Stomach smooth muscle (tissue), 2 donors: ENCODE results near the gene FOXRED2.
A peak's percentile ranks its signal among the peaks of the same experiment; 100 is the strongest.

Experiments
- H3K27ac ChIP-seq: one replicate; pipeline ENCODE4 v1.7.0; 2013; ENCODE audit warnings: mild to moderate bottlenecking, low read length, inconsistent platforms
- H3K27me3 ChIP-seq, 2 donors: one replicate each; pipeline ENCODE4 v1.7.0; 2013; ENCODE audit warnings: low read length in 2 of 2; ENCODE audit not compliant: insufficient read depth in 2 of 2, control insufficient read depth in 1 of 2
- H3K36me3 ChIP-seq, 2 donors: one replicate each; pipeline ENCODE4 v1.7.0; 2013; ENCODE audit warnings: low read length in 2 of 2; ENCODE audit not compliant: control insufficient read depth in 2 of 2, insufficient read depth in 2 of 2
- H3K4me1 ChIP-seq: one replicate; pipeline ENCODE4 v1.7.0; 2013; ENCODE audit warnings: low read length; ENCODE audit not compliant: control insufficient read depth, insufficient read depth
- H3K4me3 ChIP-seq, 2 donors: one replicate each; pipeline ENCODE4 v1.7.0; 2013; ENCODE audit warnings: low read length in 2 of 2
- H3K9ac ChIP-seq, 2 donors: one replicate each; pipeline ENCODE4 v1.7.0; 2013; ENCODE audit warnings: low read length in 2 of 2, mild to moderate bottlenecking in 1 of 2
- H3K9me3 ChIP-seq, 2 donors: one replicate each; pipeline ENCODE4 v1.7.0; 2013; ENCODE audit warnings: low read length in 2 of 2; ENCODE audit not compliant: control insufficient read depth in 2 of 2
- donor health status: healthy.
- donor health status: Pancreatic carcinoma.

FOXRED2 gene

GRCh38 chr22:36514766-36515165 is 7.9 kb upstream of the FOXRED2 start:
- no peaks in the 10 kb centered on the region for H3K27me3 ChIP-seq
- H3K27ac ChIP-seq, result no peak overlapping the region
- no peak overlapping the region for H3K9ac ChIP-seq
- H3K4me1 ChIP-seq, result no peaks in the 10 kb centered on the region
- H3K4me3 ChIP-seq, result no peak overlapping the region
- H3K9me3 ChIP-seq, result no peaks in the 10 kb centered on the region
- H3K36me3 ChIP-seq, result peaks cover 71 to 78% of the 10 kb centered on the region in 2 donors

- Histone ChIP-seq H3K27me3 (no peaks in the 10 kb centered on the region), H3K36me3 (peaks cover 54 to 63% of the 10 kb centered on the region in 2 donors)
These were observed 6.2 kb upstream of the FOXRED2 start for GRCh38 chr22:36512991-36513390.

GRCh38 chr22:36512333-36512732 is 5.5 kb upstream of the FOXRED2 start:
- no peak overlapping the region for H3K27ac ChIP-seq
- H3K9me3 ChIP-seq, result no peaks in the 10 kb centered on the region
- H3K27me3 ChIP-seq, result no peaks in the 10 kb centered on the region
- H3K36me3 ChIP-seq, result peaks cover 50 to 57% of the 10 kb centered on the region in 2 donors
- H3K4me3 ChIP-seq, result no peak overlapping the region
- H3K4me1 ChIP-seq, result peaks cover 5% of the 10 kb centered on the region
- H3K9ac ChIP-seq, result no peak overlapping the region

More at GRCh38 chr22:36512991-36513390, 6.2 kb upstream of the FOXRED2 start:
- Histone ChIP-seq H3K9ac (no peak overlapping the region), H3K4me1 (no peaks in the 10 kb centered on the region), H3K27ac (no peak overlapping the region), H3K4me3 (no peak overlapping the region), H3K9me3 (no peaks in the 10 kb centered on the region)

GRCh38 chr22:36510966-36511881 is 4.4 kb upstream of the FOXRED2 start:
- Histone ChIP-seq H3K4me3 (no peak overlapping the region), H3K27me3 (no peaks in the 10 kb centered on the region), H3K27ac (no peak overlapping the region), H3K9ac (peak overlapping the region in 1 of 2 donors; percentile 51), H3K36me3 (peaks cover 39 to 46% of the 10 kb centered on the region in 2 donors), H3K9me3 (no peaks in the 10 kb centered on the region), H3K4me1 (peaks cover 16% of the 10 kb centered on the region)

GRCh38 chr22:36510384-36510783 is 3.5 kb upstream of the FOXRED2 start:
- Histone ChIP-seq H3K4me3 (no peak overlapping the region), H3K4me1 (peaks cover 16% of the 10 kb centered on the region), H3K36me3 (peaks cover 35 to 38% of the 10 kb centered on the region in 2 donors), H3K9ac (no peak overlapping the region), H3K27ac (no peak overlapping the region), H3K27me3 (no peaks in the 10 kb centered on the region), H3K9me3 (no peaks in the 10 kb centered on the region)

GRCh38 chr22:36507518-36508010 is 724 bp upstream of the FOXRED2 start:
- peak overlapping the region; percentile 43 to 76 for H3K9ac ChIP-seq
- H3K27me3 ChIP-seq, result no peaks in the 10 kb centered on the region
- peaks cover 15 to 23% of the 10 kb centered on the region in 2 donors for H3K36me3 ChIP-seq
- H3K9me3 ChIP-seq, result no peaks in the 10 kb centered on the region
- peak overlapping the region; percentile 53 for H3K27ac ChIP-seq
- peaks cover 16% of the 10 kb centered on the region for H3K4me1 ChIP-seq
- peak overlapping the region; percentile 33 to 72 for H3K4me3 ChIP-seq

GRCh38 chr22:36505998-36506635 is 723 bp downstream of the FOXRED2 start:
- peak overlapping the region; percentile 55 for H3K27ac ChIP-seq
- no peak overlapping the region for H3K9ac ChIP-seq
- H3K9me3 ChIP-seq, result no peaks in the 10 kb centered on the region
- peaks cover 5 to 12% of the 10 kb centered on the region in 2 donors for H3K36me3 ChIP-seq
- peaks cover 16% of the 10 kb centered on the region for H3K4me1 ChIP-seq
- H3K27me3 ChIP-seq, result no peaks in the 10 kb centered on the region
- peak overlapping the region in 1 of 2 donors; percentile 72 for H3K4me3 ChIP-seq

GRCh38 chr22:36497910-36498665 is 8.8 kb downstream of the FOXRED2 start:
- Histone ChIP-seq H3K27me3 (no peaks in the 10 kb centered on the region), H3K36me3 (peaks cover 0 to 5% of the 10 kb centered on the region in 2 donors), H3K9ac (no peak overlapping the region), H3K4me1 (no peaks in the 10 kb centered on the region), H3K4me3 (no peak overlapping the region), H3K9me3 (no peaks in the 10 kb centered on the region), H3K27ac (no peak overlapping the region)

GRCh38 chr22:36493690-36494110 is 13.1 kb downstream of the FOXRED2 start:
- no peaks in the 10 kb centered on the region for H3K9me3 ChIP-seq
- H3K9ac ChIP-seq, result no peak overlapping the region
- no peaks in the 10 kb centered on the region for H3K27me3 ChIP-seq
- H3K27ac ChIP-seq, result no peak overlapping the region
- no peak overlapping the region for H3K4me3 ChIP-seq
- no peaks in the 10 kb centered on the region for H3K4me1 ChIP-seq
- H3K36me3 ChIP-seq, result peaks cover 0 to 7% of the 10 kb centered on the region in 2 donors

GRCh38 chr22:36492109-36492508 is 14.7 kb downstream of the FOXRED2 start:
- H3K9ac ChIP-seq, result no peak overlapping the region
- no peaks in the 10 kb centered on the region for H3K9me3 ChIP-seq
- H3K27me3 ChIP-seq, result no peaks in the 10 kb centered on the region
- H3K4me3 ChIP-seq, result no peak overlapping the region
- H3K4me1 ChIP-seq, result no peaks in the 10 kb centered on the region
- H3K36me3 ChIP-seq, result peaks cover 0 to 3% of the 10 kb centered on the region in 2 donors
- H3K27ac ChIP-seq, result no peak overlapping the region
